Endothelial cell of umbilical vein (primary cell): ENCODE data around the gene BRD3. TPM values are rescaled to one million over a fixed set of nuclear protein-coding genes. Genes with fewer than 3 reads are reported as not detected.

ENCODE experiments used
- BruUV-seq: library from RNA; stranded (reverse); fragments of 400-500 nt; replicated peaks from 2 replicates; lab custom pipeline; 2021; lab: Mats Ljungman, UMichigan
- CTCF ChIA-PET: fragments of 300-600, 350-600 bp; sonication (Branson Sonifier 250); formaldehyde crosslinking; loops from one replicate; lab custom pipeline; 2021; ENCODE audit warnings: antibody characterized with exemption, inconsistent platforms; lab: Charles Lee
- POLR2A ChIA-PET: fragments of 300-600, 350-600 bp; sonication (Branson Sonifier 250); formaldehyde crosslinking; loops from one replicate; lab custom pipeline; 2021; ENCODE audit warnings: antibody characterized with exemption, inconsistent platforms; lab: Charles Lee
- DNase-seq: peaks from one replicate; pipeline ENCODE4 v3.0.0-alpha.2; 2011; ENCODE audit warnings: low read depth, low spot score
- FAIRE-seq: peaks from 2 replicates; lab custom pipeline; 2011; peaks lifted over from hg19 to GRCh38; lab: Jason Lieb, UNC
- H2AFZ ChIP-seq: 2 replicates; pipeline ENCODE4 v1.6.0; 2012; ENCODE audit warnings: low read depth, low read length, control low read depth, inconsistent platforms
- H3K27ac ChIP-seq: 2 replicates; pipeline ENCODE4 v1.5.1; 2011; ENCODE audit warnings: low read depth, mild to moderate bottlenecking, control low read depth, low read length, moderate library complexity; ENCODE audit not compliant: insufficient read depth
- H3K27me3 ChIP-seq, 2 experiments: 2 replicates each; pipeline versions ENCODE4 v1.6.0 to v1.6.1; 2011; ENCODE audit warnings: low read length in 2 of 2, mixed read lengths in 1 of 2; ENCODE audit not compliant: control insufficient read depth in 2 of 2, insufficient read depth in 2 of 2
- H3K36me3 ChIP-seq, 2 experiments: 2 replicates in 1 of 2; 3 replicates in 1 of 2; pipeline ENCODE4 v1.5.1; 2011; ENCODE audit warnings: low read length in 2 of 2, mild to moderate bottlenecking in 1 of 2, moderate library complexity in 1 of 2; ENCODE audit not compliant: control insufficient read depth in 2 of 2, insufficient read depth in 2 of 2; ENCODE audit errors: extremely low read depth in 1 of 2
- H3K4me1 ChIP-seq: 3 replicates; pipeline ENCODE4 v1.5.1; 2011; ENCODE audit warnings: mild to moderate bottlenecking, low read length; ENCODE audit not compliant: control insufficient read depth, insufficient read depth; ENCODE audit errors: extremely low read depth
- H3K4me2 ChIP-seq: 2 replicates; pipeline ENCODE4 v1.6.1; 2011; ENCODE audit warnings: low read length, control low read depth, mixed read lengths; ENCODE audit not compliant: insufficient read depth
- H3K4me3 ChIP-seq, 3 experiments: fragments of 200-600 bp in 1 of 3; sonication (generic), shearing (Covaris generic) in 1 of 3; replicated peaks in 1 of 3; 2 replicates each; pipeline ENCODE4 v1.5.1; 2011 to 2016; ENCODE audit warnings: control low read depth in 3 of 3, low read length in 3 of 3, mild to moderate bottlenecking in 2 of 3, inconsistent platforms in 1 of 3, low read depth in 1 of 3, moderate library complexity in 1 of 3; ENCODE audit not compliant: insufficient read depth in 1 of 3
- H3K79me2 ChIP-seq: 2 replicates; pipeline ENCODE4 v1.6.0; 2012; ENCODE audit warnings: low read length, inconsistent platforms; ENCODE audit not compliant: control insufficient read depth, insufficient read depth
- H3K9ac ChIP-seq: replicated peaks from 2 replicates; pipeline ENCODE3; 2011; ENCODE audit warnings: low read length, control low read depth; ENCODE audit not compliant: insufficient read depth; ENCODE audit errors: extremely low read depth
- H3K9me1 ChIP-seq: replicated peaks from 3 replicates; pipeline ENCODE4 v1.6.0; 2011; ENCODE audit warnings: mild to moderate bottlenecking, low read length; ENCODE audit not compliant: control insufficient read depth, insufficient read depth; ENCODE audit errors: extremely low read depth
- H3K9me3 ChIP-seq: replicated peaks from 2 replicates; pipeline ENCODE4 v1.5.1; 2012; ENCODE audit warnings: low read length, inconsistent platforms; ENCODE audit not compliant: control insufficient read depth, insufficient read depth
- H4K20me1 ChIP-seq: replicated peaks from 2 replicates; pipeline ENCODE3; 2011; ENCODE audit warnings: mild to moderate bottlenecking, low read length; ENCODE audit not compliant: control insufficient read depth, insufficient read depth; ENCODE audit errors: extremely low read depth
- CTCF ChIP-seq, 2 donors: IDR thresholded peaks; 1 replicate in 1 of 2; 2 replicates in 1 of 2; pipeline ENCODE4 v1.5.1; 2011; ENCODE audit warnings: low read length in 2 of 2, mild to moderate bottlenecking in 2 of 2, moderate library complexity in 2 of 2, control low read depth in 1 of 2, inconsistent platforms in 1 of 2, low read depth in 1 of 2; ENCODE audit not compliant: insufficient read depth in 1 of 2; ENCODE audit errors: extremely low read depth in 1 of 2
- EZH2 ChIP-seq: IDR thresholded peaks from 2 replicates; pipeline ENCODE4 v1.6.1; 2012; ENCODE audit warnings: borderline replicate concordance, low read depth, mild to moderate bottlenecking, moderate library complexity, low read length, inconsistent platforms; ENCODE audit not compliant: severe bottlenecking
- FOS ChIP-seq: IDR thresholded peaks from 2 replicates; pipeline ENCODE4 v1.6.1; 2011; ENCODE audit warnings: mild to moderate bottlenecking, low read length, moderate library complexity, borderline replicate concordance; ENCODE audit not compliant: insufficient read depth
- GATA2 ChIP-seq: IDR thresholded peaks from 2 replicates; pipeline ENCODE4 v1.7.0; 2011; ENCODE audit warnings: low read depth, mild to moderate bottlenecking, moderate library complexity, mixed read lengths, low read length; ENCODE audit not compliant: insufficient read length, insufficient read depth
- MAX ChIP-seq: IDR thresholded peaks from 2 replicates; pipeline ENCODE4 v1.6.1; 2011; ENCODE audit not compliant: insufficient read depth, insufficient read length
- MYC ChIP-seq: IDR thresholded peaks from one replicate; pipeline ENCODE4 v1.6.1; 2011; ENCODE audit warnings: mild to moderate bottlenecking, low read depth, low read length
- POLR2A ChIP-seq: IDR thresholded peaks from 2 replicates; pipeline ENCODE4 v1.6.1; 2012; ENCODE audit warnings: low read depth, mild to moderate bottlenecking, control low read depth, low read length
- dilution Hi-C: fragments of 300-500 bp; cut with MboI; formaldehyde crosslinking; loops from one replicate; pipeline ENCODE4 v1.15.0; 2019; ENCODE audit warnings: low sequenced_read_pairs; ENCODE audit not compliant: extremely low pct_ligation_motif_present
- intact Hi-C: fragments of 100-400 bp; cut with micrococcal nuclease; formaldehyde crosslinking; loops from one replicate; pipeline ENCODE4 v1.10.0; 2022
- polyA plus RNA-seq, 4 experiments: library from polyadenylated mRNA; depleted of rRNA in 3 of 4; stranded (reverse) in 3 of 4; unstranded in 1 of 4; fragments of >200 nt; gene quantifications; 2 replicates each; pipeline versions ENCODE4 v1.2.1 to v1.2.3, GENCODE V29; 2011 to 2012; ENCODE audit warnings: missing spikeins in 1 of 4
- total RNA-seq: library from RNA; stranded (reverse); gene quantifications from 2 replicates; pipeline ENCODE4 v1.2.3, GENCODE V29; 2021

Gene BRD3
- total and polyA plus RNA-seq, 2 donors (not counting 3 experiments of a cell fraction or from before 2014, with no cell fraction given), result 10.5 to 47.1 TPM

- Histone ChIP-seq H3K27me3 (no peaks in the 10 kb centered on the region), H3K4me1 (no peaks in the 10 kb centered on the region), H2AFZ (no peak overlapping the region), H3K4me2 (no peak overlapping the region), H4K20me1 (no peaks in the 10 kb centered on the region), H3K36me3 (peaks cover 4 to 82% of the 10 kb centered on the region in 2 experiments), H3K9ac (no peak overlapping the region), H3K4me3 (no peak overlapping the region), H3K9me1 (no peaks in the 10 kb centered on the region), H3K9me3 (no peaks in the 10 kb centered on the region), H3K27ac (no peak overlapping the region), H3K79me2 (peaks cover 4% of the 10 kb centered on the region)
- BruUV-seq, result no TSS peak
- CTCF ChIA-PET, result no interaction called here
- POLR2A ChIA-PET, result no interaction called here
- DNase-seq, result no peak
- dilution Hi-C loops (no loop called here), intact Hi-C loops (loop anchor here (10.0 kb wide), 1 partner anchor 336 kb away; no protein-coding TSS in a partner anchor)
- TF ChIP-seq FOS (no peak), EZH2 (no peak), GATA2 (no peak), MYC (no peak), CTCF (IDR thresholded peaks at IDR 0.05; ENCODE audit: extremely low read depth in 1 of 2, insufficient read depth in 1 of 2, low read depth in 1 of 2, low read length in 2 of 2) (no peak), POLR2A (no peak), MAX (no peak)
- FAIRE-seq, result no peak
Observed at GRCh38 chr9:134049236-134049635, 18.6 kb downstream of the BRD3 start.
